ENCODE results near the gene MYH7.

Gene MYH7

GRCh38 chr14:23447361-23448350, 12.2 kb upstream of the MYH7 start:
- DNase-seq (ENCODE audit: low read depth in 2 of 2): no peak

- DNase-seq (ENCODE audit: low read depth in 2 of 2): no peak
Measured at GRCh38 chr14:23446291-23446851, 10.9 kb upstream of the MYH7 start.

DNA sequence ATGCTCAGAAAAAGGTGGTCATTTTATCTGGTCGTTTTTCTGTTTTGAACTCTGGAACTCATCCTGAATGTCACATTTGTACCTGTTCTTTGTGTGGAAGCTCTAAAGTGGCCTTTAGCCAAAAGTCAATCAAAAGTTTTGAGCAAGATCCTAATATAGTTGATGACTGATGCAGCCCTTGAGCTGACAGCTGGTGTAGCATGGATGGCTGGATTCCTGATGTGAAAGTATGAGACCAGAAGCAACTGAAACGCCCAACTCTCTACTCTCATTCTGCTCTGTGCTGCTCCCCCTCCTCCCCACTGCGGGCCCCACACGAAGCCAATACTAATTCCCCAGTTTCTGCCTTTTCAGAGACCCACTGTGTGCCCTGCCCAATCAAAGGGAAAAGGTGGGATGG, 10.3 kb upstream of the MYH7 start:
- DNase-seq (ENCODE audit: low read depth in 2 of 2): no peak

GRCh38 chr14:23444314-23444713, 8.9 kb upstream of the MYH7 start:
- DNase-seq (ENCODE audit: low read depth in 2 of 2): no peak

DNA sequence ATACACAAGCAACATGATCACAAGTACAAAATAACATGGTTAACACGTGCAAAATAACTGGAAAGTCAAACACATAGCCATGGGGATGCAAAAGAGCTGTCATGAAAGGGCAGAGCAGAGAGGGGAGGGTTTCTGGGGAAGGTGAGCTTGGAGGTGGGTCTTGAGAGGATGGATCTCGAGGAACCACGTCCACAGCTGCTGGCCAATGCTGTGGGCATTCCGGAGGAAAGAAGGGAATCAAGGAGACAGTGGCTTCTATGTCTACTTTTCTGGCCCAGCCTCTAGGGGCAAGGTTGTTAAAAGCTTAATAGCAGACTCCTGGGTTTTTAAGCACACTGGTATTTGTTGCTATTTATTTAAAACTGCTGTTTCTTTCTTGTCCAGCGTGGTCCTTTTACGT, 8.4 kb upstream of the MYH7 start:
- DNase-seq (ENCODE audit: low read depth in 2 of 2): no peak

DNA sequence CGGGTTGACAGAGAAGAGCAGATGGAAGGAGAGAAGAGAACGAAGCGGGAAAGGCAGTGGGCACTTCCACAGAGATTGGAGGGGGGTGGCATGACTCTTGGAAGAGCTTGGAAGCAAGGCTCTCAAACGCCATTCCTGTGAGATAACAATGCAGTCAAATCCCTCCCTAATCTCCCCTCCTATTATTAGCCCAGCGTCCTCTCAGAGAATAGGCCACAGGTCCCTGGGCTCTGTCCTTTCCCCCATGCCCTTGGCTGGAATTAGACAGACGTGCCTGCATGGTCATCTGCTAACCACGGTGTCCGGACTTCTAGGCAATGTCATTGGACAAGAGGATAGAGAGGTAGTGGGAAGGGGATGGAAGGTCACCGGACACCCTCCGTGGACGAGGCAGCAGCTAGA, 8.0 kb upstream of the MYH7 start:
- DNase-seq (ENCODE audit: low read depth in 2 of 2): no peak

DNA sequence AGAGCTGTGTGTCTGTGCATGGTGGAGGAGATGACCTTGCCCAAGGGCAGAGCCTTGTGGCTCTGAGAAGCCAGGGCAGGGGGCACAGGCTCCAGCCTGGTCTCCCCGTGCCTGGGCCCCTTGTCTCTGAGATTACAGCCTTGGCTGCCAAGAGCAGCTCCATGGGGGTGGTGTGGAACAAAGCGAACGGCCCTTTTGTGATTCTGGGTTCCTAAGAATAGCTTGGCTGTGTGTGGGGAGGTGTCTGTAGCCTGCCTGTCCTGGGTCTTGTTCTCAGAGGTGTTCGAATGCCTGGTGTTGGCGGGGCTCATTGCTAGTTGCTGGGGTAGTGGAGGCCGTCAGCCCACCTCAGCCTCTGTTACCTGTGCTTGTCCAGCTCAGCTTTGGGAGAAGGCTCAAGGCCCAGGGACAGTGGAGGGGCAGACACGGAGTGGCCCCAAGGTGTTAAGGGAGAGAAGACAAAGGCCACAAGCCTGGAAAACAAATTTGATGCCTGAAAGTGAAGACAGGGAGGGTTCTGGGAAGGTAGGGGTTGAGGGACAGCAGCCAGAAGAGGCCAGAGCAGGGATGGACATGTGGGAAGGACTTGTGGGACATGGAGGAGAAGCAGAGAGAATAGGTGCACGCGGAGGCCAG, 7.4 kb upstream of the MYH7 start:
- no peak for DNase-seq (ENCODE audit: low read depth in 2 of 2)

DNA sequence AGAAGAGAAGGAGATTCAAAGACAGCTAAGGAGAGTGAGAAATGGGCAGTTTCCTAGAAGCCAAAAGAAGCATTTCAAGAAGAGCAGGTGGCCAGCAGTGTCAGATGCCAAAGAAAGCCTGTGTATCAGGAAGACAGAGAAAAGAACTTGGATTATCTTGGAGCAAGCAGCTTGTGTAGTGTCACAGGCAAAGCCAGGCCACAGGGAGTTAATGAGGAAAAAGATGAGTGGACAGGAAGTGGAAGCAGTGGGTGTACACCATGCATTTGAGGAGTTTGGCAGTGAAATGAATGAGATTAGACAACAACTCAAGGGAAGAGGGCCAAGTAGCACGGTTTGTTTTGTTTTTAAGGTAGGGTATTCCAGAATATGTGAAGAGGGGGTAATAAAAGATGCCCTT, 5.6 kb upstream of the MYH7 start:
- no peak for DNase-seq (ENCODE audit: low read depth in 2 of 2)

DNA sequence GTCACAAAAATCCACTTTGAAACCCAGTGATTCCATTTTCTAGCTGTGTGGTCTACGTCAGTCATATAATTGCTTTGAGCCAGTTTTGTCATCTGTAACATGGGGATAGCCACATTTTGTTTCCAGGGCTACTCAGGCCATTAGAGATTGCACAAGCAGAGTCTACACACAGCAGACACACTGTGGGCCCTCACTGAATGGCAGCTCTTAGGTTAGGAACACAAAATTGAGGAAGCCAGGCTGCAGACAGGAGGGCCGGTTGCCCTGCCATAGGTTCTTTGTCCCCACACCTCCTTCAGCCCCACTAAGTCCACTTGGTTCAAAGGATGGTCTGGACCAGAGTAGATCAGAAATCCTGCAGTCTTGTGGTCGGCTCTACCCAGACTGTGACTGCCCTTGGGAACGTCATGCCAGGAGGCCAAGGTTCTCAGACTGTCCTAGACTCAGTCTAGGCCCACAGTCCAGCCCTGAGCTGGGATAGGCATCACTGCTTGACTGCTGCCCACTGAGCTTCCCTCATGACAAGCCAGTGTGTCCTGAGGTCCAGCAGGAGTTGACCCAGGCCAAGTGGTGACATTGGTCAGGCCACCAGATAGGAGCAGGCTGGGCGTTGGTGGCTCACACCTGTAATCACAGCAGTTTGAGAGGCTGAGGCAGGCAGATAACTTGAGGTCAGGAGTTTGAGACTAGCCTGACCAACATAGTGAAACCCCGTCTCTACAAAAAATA, 3.8 kb upstream of the MYH7 start:
- no peak for DNase-seq (ENCODE audit: low read depth in 2 of 2)

DNA sequence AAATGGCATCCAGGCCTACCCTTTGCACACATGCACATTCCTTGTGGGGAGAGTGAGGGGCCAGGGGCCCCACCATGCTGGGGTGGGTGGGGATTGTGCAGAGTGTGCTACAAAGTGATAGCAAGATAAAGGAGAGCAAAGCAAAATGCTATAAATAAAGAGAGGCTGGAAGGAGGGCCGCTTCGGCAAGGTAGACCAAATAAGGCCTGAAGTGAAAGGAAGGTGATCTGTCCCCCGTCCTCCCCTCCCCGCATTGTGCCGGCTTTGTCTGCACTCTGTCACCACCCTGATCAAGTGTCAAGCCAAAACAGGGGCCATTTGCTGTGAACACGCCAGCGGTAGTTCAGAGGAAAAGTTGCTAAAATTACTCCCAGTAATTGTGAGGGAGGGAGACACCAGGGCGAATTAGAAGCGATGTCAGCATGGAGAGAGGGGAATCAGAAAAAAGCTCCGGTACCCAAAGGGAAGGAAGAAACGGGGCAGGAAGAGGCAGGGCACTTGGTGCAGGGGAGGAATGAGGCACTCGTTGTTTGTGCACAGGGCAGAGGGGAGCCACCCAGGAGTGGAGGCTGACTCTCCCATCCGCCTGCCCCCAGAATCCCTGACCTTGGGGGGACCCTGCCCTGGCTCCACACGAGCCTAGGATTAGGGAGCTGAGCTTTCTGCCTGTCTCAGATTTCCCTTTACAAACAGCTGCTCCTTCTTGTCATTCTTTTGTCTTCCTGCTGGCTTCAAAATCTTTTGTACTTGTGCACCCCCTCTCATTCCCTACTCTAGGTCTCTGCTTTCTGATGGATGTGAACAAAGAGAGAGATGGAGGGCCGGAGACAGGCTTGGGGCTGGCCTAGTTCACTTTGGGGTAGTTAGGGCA, 2.9 kb upstream of the MYH7 start:
- DNase-seq (ENCODE audit: low read depth in 2 of 2): no peak

DNA sequence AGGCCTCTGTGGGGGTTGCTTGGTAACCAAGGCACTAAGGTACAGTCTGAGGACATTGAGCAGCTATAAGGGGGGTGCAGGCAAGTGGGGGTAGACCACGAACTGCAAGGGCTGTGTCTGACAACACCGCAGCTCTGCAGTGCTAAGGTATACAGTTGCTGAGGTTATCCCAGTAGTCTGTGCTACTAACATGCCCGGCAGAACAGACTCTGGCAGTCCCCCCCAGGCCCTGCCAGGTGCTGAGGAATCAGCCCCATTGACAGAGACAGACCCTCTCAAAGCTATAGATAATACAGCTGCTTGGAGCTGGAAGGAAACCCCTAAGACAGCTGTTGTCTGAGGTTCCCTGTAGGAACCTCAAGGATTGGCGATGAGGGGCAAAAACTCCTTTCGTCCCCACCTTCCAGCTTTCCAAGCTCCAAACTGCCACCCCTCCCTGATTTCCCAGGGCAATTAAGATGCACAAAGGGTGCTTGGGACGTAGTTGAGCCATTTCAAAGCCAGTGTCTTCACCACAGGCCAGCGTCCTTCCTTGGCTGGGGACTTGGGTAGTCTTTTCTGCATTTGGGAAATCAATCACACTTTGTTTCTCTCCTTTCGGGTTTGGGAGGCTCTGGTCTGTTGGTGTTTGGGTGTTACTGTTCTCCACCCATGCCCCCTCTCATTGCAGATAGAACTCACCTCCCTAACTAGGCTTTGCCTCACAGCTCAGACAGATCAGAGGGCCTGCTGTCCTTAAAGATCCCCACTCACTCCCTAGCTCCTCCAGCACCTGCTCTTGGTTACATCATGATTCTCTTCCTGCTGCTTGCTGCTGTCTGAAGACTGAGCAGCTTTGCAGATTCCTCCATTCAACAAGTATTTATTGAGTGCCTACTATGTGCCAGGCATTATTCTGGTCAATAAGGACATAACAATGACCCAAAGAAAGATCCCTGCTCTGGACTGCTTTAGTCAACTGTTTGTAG, 2.0 kb upstream of the MYH7 start:
- DNase-seq (ENCODE audit: low read depth in 2 of 2): no peak

GRCh38 chr14:23436327-23437132, 1.1 kb upstream of the MYH7 start:
- no peak for DNase-seq (ENCODE audit: low read depth in 2 of 2)

DNA sequence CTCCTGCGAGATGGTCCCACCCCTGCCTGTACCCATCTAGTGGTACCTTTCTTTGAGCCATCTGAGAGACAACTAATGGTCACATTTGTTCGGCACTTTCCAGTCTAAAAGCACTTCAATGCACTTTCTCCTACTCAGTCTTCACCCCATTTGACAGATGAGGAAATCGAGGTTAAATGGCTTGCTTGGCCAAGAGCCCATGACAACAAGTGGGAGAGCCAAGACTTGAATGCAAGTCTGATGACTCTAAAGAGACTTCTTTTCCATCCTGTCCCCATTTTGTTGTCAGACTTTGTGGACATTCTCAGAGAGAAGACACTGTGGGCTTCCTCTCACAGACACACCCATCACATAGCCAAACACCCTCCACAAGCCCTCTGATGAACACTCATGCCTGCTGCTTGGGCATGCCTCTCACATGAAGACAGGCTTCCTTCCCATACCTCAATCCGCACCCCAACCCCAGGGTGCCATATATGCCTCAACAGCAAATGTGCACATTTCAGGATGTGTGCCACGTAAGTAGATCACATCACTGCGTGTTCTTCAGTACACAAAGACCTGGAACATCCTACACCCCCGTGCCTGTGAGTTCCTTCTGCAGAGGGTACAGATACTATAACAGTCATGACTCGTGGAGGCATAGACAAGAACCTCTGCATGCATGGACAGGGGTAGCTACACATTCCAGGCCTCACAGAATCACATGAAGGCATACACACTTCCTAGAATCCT, 805 bp downstream of the MYH7 start:
- DNase-seq (ENCODE audit: low read depth in 2 of 2): no peak

DNA sequence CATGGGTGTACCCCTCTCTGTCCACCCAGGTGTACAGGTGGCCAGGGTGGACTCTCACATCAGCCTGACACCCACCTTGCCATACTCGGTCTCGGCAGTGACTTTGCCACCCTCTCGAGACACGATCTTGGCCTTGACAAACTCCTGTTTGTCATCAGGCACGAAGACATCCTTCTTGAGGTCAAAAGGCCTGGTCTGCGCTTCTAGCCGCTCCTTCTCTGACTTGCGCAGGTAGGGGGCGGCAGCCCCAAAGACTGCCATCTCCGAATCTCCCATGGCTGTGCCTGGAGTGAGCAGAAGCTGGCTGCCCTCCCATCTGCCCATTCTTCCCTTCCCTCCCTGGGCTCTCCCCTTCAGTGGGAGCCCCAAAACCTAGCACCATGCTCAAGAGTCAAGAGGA, 2.0 kb downstream of the MYH7 start:
- no peak for DNase-seq (ENCODE audit: low read depth in 2 of 2)

- DNase-seq (ENCODE audit: low read depth in 2 of 2): no peak
Measured at GRCh38 chr14:23432946-23433345, 2.5 kb downstream of the MYH7 start.

GRCh38 chr14:23432102-23432925, 3.1 kb downstream of the MYH7 start:
- DNase-seq (ENCODE audit: low read depth in 2 of 2): no peak

- no peak for DNase-seq (ENCODE audit: low read depth in 2 of 2)
Measured at GRCh38 chr14:23431486-23431885, 4.0 kb downstream of the MYH7 start.

- DNase-seq (ENCODE audit: low read depth in 2 of 2): no peak
Measured at GRCh38 chr14:23430723-23431085, 4.8 kb downstream of the MYH7 start.
